GM19099 (cell line): ENCODE measurements around the gene SLC52A3.

Source experiments
- POLR2A ChIP-seq: IDR thresholded peaks from 3 replicates; pipeline ENCODE4 v1.6.1; 2011; ENCODE audit warnings: low read depth; ENCODE audit not compliant: insufficient read length; ENCODE audit errors: extremely low read depth

Gene SLC52A3

DNA sequence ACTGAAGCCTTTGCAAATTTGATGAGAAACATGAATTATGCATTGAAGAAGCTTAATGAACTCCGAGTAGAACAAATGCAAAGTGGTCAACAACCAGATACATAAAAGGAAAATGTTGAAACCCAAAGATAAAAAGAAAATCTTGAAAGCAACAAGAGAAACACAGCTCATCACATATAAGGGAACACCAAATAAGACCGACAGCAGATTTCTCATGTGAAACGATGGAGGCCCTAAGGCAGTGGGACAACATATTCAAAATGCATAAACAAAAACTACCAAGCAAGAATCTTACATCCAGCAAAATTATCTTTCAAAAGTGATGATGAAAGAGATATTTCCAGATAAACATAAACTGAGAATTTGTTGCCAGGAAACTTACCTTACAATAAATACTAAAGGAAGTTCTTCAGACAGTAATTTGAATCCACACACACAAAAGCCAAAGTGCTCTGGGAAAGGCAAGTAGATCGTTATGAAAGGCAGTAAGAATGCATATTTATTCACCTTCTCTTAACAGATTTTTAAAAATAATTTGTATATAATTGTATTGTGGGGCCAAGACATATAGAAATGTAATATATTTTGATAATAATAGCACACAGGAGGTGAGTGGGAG, 22.5 kb downstream of the SLC52A3 start:
- no peak for TF ChIP-seq POLR2A

DNA sequence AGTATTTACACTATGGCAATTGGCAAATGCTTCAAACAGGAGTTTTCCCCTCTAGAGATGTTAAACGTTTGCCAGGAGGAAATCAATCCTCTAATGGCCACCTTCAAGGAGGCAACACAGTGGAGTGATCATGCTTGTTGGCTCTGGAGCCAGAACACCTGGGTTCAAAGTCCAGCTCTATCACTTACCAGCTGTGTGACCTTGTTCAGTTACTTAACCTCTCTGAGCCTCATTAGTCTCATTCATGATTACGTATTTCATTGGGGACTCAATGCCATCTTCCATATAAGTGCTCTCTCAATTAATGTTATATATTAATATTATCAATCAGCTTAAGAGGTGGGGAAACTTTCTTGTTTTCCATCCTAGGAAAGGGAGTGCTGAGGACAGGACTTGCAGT, 26.1 kb downstream of the SLC52A3 start:
- TF ChIP-seq POLR2A = no peak

DNA sequence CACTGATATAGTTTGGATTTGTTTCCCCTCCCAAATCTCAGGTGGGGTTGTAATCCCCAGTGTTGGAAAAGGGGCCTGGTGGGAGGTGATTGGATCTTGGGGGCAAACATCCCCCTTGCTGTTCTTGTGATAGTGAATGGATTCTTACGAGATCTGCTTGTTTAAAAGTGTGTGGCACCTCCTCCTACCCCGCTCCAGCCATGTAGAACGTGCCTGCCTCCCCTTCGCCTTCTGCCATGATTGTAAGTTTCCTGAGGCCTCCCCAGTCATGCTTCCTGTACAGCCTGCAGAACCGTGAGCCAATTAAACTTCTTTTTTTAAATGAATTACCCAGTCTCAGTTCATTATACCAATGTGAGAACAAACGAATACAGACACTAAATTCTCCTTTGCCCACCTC, 26.7 kb downstream of the SLC52A3 start:
- TF ChIP-seq POLR2A = no peak

DNA sequence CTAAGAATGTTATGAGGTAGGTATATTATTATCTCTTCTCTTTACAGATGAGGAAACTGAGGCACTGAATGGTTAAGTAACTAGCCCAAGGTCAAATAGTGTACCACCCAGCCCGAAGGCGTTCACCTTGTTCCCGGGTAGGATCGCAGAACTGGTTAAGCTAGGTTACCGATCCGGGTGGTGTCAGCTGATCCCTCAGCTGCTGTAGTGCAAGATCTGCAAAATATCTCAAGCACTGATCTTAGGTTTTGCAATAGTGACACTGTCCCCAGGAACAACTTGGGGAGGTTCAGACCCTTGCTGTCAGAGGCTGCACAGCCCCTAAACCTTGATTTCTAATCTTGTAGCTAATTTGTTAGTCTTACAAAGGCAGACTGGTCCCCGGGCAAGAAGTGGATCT, 28.1 kb downstream of the SLC52A3 start:
- TF ChIP-seq POLR2A = no peak

DNA sequence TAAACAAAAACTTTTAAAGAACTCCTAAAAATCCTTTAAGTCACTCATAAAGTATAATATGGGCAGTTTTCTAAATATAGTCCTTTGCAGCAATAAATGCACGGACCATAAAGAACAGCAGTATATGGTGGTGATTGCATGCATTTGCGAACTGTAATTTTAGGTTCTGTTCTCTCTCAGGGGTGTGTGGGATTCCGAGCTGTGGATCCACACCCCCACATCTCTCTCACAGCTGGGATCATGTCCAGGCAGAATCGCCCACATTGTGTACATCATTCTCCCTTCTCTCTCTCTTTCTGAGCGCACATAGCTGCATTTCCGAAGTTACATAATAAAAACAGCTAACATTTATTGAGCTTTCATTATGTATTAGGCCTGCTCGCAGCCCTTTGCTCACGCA, 28.6 kb downstream of the SLC52A3 start:
- no peak for TF ChIP-seq POLR2A

DNA sequence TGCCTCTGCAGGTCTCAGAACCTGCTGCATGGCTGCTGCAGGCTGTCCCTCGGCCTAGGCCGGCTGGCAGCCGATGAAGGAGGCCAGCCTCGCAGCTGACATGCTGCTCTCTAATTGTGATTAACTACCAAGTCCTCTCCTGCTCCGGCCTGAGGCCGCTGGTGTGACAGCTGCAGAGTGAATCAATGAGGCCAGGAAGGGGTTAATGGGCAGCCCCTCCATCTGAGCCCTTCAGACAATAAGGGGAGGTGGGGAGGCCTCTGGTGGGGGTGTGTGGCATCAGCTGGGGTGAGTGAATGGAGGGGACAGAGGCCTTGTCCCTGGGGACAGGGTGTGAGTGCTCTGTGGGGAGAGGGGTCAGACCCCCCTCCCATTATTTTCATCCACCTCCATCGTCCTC, 34.4 kb downstream of the SLC52A3 start:
- no peak for TF ChIP-seq POLR2A

DNA sequence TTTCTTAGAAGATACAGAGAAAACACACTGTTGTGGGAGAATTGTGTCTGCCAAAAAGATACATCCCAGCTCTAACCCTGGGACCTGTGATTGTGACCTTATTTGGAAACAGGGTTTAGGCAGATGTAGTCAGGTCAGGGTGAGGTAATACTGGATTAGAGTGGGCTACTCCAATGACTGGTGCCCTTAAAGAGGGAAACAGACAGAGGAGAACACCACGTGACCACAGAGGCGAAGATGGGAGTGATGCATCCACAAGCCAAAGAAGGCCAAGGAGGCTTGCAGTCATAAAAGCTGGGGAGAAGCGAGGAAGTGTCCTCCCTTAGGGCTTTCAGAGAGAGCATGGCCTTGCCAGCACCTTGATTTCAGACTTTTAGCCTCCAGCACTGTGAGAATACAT, 35.6 kb downstream of the SLC52A3 start:
- TF ChIP-seq POLR2A = no peak

DNA sequence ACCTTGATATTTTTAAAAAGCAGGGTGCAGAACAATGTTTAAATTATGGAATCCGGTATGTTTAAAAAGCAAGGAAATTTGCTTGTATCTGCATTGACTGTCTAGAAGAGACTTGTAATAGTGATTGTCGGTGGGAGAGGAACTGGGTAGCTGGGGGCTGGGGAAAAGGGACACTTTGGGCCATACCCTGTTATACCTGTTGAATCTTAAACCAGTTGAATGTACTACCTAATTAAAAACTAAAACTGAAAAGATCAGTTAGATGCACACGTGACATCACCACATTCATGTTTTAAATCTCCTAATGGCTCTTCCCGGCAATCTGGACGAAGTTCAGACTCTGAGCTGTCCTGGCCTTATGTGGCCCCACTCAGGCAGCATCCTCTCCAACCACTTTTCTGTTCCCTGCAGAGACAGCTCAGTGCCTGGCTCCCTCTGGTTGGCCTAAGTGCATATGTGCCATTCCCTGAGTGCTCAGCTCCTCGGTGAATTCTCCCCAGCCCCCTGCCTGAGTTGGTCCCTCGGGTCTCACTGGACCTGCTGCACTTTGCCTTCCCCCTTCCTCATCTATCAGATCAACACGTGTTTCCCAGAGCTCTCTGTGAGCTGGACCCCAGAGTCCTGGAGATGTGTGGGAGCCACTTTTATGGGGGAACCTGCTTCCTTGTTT, 36.3 kb downstream of the SLC52A3 start:
- TF ChIP-seq POLR2A = no peak

DNA sequence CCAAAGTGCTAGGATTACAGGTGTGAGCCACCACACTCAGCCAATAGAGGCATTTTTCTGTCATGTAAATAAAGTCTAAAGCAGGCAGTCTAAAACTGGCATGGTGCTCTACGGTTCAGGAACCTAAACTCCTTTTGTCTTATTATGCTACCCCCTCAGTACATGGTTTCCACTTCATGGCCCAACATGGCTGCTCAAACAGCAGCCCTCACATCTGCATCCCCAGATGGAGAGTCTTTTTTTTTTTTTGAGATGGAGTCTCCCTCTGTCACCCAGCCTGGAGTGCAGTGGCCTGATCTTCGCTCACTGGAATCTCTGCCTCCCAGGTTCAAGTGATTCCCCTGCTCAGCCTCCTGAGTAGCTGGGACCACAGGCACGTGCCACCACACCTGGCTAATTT, 38.3 kb downstream of the SLC52A3 start:
- TF ChIP-seq POLR2A = no peak

DNA sequence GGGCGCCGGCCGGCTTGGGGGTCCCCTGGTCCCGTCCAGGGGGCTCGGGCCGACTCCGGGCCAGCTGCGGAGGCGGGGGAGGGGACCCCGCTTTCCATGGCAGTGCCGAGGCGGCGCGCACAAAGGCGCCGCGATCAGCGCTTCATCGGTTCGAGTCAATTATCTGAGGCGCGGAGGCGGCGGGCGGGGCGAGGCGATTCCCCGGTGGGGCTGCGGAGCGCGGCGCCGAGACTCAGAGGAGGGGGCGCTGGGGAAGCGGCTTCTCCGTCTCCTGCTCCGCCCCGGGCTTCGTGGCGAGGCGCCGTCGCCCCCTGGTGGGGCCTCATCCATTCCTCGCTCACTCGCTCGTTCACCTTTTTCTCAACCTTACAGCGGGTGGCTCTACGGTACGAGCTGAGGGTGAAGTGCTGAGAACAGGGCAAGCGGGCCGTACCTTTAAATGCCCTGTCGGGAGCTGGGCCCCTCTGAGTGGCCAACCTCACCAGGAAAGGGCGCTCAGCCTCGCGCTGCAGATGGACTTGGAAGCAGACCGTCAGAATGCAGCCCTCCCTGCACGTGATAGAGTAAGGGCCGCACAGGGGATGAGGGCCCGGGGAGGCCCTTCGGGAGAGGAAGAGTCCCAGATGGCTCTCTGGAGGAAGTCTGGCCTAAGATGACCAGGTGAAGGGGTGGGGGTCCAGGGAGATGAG, 39.9 kb downstream of the SLC52A3 start:
- TF ChIP-seq POLR2A = no peak

DNA sequence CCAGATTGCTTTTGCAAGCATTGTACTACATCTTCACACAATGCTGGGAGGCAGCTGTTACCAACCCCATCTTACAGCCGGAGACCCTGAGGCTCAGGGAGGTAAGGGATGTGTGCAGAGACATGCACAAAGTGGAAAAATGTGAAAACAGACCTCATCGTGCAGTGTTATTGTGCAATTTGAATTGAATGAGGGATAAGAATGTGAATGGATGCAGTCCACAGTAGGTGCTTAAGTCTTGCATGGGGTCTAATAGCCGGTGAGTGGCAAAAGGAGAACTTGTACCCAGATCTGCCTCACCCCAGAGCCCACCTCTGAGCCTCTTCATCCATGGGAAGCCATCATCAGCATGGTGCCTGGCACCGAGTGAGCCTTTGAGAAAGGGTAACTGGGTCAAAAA, 42.1 kb downstream of the SLC52A3 start:
- TF ChIP-seq POLR2A = no peak

DNA sequence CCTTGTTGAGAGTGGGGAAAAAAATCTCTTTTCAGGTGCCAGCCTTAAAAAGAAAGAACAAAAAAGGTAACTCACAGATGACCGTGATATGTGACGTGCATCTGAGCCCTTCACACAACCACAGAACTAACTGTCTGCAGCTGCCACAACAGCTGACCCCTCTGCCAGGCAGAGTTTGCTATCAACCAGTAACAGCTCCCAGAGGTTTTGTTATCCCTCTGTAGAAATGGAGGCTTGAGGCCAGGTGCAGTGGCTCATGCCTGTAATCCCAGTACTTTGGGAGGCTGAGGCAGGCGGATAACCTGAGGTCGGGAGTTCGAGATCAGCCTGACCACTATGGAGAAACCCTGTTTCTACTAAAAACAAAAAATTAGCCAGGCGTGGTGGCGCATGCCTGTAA, 42.8 kb downstream of the SLC52A3 start:
- TF ChIP-seq POLR2A = no peak

DNA sequence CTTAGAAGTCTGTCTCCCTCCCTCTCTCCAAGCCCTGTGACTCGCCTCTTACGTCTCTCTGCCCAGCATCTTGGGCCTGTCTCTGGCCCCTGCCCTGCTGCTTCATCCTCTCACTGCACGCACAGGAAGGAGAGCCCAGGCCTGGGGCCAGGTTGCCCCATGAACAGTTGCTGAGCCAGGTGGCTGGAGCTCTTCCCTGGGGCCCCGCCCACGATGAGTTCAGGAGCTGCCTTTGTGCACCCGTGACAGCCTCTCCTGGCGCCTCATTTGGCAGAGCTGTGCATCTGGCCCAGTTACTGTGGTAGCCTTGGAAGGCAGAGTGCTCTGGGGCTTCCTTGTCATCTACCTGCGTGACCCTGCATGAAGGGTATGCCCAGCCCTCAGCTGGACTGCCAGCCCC, 44.5 kb downstream of the SLC52A3 start:
- no peak for TF ChIP-seq POLR2A

DNA sequence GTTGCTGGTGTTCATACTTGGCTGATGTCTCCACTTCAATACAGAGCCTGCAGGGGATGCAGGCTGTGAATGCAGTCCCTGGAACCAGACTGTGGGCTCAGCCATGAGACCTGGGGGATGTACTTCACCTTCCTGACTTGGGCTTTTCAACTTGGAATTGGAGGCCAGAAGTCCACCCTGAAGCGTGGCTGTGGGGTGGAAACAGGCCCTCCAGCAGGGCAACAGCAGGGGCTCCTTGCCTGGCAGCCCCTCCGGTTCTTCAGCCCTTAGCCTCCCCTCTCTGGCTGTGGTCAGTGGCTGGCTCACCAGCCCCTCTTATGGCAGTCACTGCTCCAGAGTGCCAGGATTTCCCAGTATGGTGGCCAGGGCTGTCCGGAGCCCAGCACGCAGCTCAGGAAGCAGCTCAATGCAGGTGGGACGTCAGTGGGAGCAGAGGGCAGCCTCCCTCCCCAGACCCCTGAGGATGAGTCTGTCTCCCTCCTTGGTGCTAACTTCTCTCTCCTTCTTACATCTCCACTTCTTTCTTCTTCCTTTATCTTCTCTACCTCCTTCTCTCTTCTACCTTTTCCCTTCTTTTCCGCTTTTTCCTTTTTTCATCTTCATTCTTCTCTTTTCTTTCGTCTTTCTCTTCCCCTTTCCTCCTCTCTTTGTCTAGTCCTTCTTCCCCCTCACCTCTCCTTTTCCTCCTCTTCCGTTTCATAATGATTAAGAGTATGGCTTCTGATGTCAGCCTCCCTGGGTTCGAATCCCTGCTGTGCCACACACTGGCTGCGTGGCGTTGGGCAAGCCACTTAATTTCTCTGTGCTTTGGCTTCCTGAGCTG, 45.3 kb downstream of the SLC52A3 start:
- TF ChIP-seq POLR2A = no peak

DNA sequence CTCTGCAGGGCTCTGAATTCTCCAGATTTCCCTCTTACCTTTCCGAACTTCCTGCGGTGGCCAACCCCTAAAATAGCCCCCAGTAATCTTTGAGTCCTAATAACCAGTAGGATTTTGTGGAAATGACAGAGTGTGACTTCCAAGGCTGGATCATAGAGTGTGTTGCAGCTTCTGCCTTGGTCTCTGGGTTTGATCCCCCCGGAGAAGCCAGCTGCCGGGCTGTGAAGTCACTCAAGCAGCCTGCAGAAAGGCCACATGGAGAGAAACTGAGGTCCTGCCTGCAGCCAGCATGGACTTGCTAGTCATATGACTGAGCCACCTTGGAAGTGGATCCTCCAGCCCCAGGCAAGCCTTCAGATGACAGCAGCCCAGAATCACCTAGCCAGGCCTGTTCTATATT, 46.4 kb downstream of the SLC52A3 start:
- TF ChIP-seq POLR2A = no peak

DNA sequence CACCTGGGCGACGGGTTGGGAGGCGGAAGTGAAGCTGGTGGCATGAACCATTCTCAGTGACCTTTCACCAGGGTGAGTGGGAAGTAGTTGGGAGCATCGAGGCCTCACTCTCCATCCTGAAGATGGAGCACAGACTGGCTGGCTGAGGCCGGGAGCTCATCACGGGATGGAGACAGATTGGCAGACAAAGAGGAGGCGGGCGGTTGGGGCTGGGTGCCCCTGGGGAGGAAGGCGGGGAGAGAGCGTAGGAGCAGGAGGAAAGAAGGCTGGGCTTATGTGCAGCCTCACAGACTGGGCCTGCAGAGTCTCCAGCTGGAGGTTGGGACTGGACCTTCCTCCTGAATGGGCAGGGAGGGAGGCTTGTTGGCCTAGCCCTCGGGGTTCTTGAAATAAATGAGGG, 48.5 kb downstream of the SLC52A3 start:
- no peak for TF ChIP-seq POLR2A

DNA sequence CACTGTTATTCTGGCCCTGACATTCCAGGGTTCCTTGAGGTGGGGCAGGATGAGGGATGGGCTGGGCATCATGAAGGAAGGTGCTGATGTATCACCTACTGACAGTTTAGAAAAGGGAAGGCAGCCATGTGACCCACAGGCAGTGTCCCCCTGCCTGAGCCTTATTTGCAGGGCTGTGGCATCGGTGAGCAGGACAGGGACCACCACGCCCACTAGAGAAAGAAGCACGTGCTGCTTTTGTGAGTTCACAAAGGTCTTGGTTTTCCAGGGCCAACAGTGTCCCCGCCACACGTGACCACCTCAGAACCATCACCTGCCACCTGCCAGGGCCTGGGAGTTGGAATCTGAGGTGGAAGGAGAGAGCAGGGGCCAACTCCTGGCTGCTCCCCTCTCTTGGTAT, 49.2 kb downstream of the SLC52A3 start:
- TF ChIP-seq POLR2A = no peak
